ENCODE data around the gene INPP5D. TPM values are rescaled to one million over a fixed set of nuclear protein-coding genes. Genes with fewer than 3 reads are reported as not detected.
A peak's percentile ranks its signal among the peaks of the same experiment; 100 is the strongest.

INPP5D gene
- total RNA-seq, 4 donors from 2014 or later: 11.6 to 333 (median 26.2) TPM

DNA sequence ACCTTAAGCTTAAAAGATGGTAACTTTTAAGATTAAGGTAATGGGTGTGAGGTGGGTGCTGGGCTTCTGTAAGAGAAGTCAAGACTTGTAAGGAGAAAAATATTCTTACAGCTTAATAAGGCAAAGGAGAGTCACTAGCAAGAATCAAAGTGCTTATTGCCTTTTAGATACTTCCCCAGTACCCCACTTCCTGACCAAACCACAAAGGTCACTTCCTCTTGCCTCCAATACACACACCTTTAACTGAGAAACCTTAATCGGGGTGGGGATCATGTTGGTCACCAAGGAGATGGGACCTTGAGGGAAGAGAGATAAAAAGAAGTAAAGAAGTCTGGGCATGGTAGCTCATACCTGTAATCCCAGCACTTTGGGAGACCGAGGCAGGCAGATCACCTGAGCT, 180.8 kb downstream of the INPP5D start:
- peak in 2 of 3 donors; percentile 57 to 70 for DNase-seq
- Histone ChIP-seq H3K9me3 (no peaks in the 10 kb centered on the region), H3K4me1 (peaks cover 0 to 13% (median 9%) of the 10 kb centered on the region in 4 donors), H3K27ac (peak overlapping the region in 1 of 4 donors; percentile 0), H3K36me3 (no peaks in the 10 kb centered on the region), H3K4me3 (no peak overlapping the region), H3K27me3 (no peaks in the 10 kb centered on the region)
- TF ChIP-seq, protein P1, sequence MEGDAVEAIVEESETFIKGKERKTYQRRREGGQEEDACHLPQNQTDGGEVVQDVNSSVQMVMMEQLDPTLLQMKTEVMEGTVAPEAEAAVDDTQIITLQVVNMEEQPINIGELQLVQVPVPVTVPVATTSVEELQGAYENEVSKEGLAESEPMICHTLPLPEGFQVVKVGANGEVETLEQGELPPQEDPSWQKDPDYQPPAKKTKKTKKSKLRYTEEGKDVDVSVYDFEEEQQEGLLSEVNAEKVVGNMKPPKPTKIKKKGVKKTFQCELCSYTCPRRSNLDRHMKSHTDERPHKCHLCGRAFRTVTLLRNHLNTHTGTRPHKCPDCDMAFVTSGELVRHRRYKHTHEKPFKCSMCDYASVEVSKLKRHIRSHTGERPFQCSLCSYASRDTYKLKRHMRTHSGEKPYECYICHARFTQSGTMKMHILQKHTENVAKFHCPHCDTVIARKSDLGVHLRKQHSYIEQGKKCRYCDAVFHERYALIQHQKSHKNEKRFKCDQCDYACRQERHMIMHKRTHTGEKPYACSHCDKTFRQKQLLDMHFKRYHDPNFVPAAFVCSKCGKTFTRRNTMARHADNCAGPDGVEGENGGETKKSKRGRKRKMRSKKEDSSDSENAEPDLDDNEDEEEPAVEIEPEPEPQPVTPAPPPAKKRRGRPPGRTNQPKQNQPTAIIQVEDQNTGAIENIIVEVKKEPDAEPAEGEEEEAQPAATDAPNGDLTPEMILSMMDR (IDR thresholded peaks at IDR 0.05): no peak
- no peak for TF ChIP-seq POLR2A (IDR thresholded peaks at IDR 0.05)

DNA sequence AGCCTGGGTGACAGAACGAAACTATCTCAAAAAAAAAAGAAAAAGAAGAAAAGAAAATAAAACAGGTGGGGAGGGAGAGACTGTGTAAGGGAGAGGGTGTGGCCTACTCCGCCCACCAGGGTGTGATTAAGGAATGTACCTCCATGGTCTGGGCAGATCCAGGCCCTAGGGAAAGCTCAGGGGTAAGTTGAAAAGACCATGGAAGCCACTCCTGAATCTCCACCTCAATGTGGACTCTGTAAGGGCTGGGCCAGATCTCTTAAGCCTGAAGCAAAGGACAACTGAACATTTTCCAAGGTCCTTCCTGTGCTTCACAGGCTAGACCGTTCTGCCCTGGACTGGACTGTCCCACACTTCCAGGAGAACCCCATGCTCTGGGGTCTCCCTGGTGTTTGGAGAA, 181.7 kb downstream of the INPP5D start:
- DNase-seq: peak in 2 of 3 donors; percentile 56 to 61
- no peaks in the 10 kb centered on the region for H3K27me3 ChIP-seq
- H3K36me3 ChIP-seq: no peaks in the 10 kb centered on the region
- H3K4me1 ChIP-seq: peaks cover 0 to 13% (median 9%) of the 10 kb centered on the region in 4 donors
- no peak for TF ChIP-seq POLR2A (IDR thresholded peaks at IDR 0.05)
- TF ChIP-seq, protein P1 (IDR thresholded peaks at IDR 0.05): no peak
- no peaks in the 10 kb centered on the region for H3K9me3 ChIP-seq
- H3K27ac ChIP-seq: peak overlapping the region in 3 of 4 donors; percentile 3 to 50 (median 36)
- H3K4me3 ChIP-seq: no peak overlapping the region

DNA sequence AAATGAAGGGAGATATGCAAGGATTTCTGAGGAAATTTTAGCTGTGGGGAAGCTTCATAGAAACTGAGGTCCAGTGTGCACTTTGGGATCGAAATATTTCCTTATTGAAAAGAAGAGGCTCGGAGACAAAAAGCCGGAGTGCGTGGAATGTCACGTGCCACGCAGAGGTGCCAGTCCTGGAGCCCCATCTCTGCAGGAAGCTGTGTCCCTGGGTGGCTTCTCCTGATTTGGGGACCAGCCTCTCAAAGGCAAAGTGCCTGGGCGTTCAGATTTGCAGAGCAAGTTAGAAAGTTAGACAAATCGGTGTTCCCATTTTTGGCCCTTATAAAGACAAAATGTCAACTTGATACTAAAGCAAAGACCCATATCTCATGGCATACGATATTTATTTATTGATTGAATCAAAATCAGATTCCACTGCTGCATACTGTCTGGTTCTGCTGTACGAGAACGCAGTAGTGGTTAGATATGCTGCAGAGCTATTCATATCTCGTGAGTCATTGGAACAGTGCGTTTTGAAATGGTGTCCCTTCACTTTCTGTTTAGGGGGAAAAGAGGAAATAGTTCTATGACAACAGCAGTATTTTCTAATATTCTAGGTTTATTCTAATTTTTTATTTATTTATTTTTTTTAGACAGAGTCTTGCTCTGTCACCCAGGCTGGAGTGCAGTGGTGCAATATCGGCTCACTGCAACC, 182.2 kb downstream of the INPP5D start:
- no peaks in the 10 kb centered on the region for H3K36me3 ChIP-seq
- H3K9me3 ChIP-seq: no peaks in the 10 kb centered on the region
- no peak for TF ChIP-seq POLR2A (IDR thresholded peaks at IDR 0.05)
- TF ChIP-seq, protein P1 (IDR thresholded peaks at IDR 0.05): no peak
- H3K27ac ChIP-seq: peak overlapping the region in 3 of 4 donors; percentile 3 to 50 (median 36)
- H3K4me3 ChIP-seq: no peak overlapping the region
- H3K27me3 ChIP-seq: no peaks in the 10 kb centered on the region
- peaks cover 0 to 13% (median 9%) of the 10 kb centered on the region in 4 donors for H3K4me1 ChIP-seq
- DNase-seq: no peak

DNA sequence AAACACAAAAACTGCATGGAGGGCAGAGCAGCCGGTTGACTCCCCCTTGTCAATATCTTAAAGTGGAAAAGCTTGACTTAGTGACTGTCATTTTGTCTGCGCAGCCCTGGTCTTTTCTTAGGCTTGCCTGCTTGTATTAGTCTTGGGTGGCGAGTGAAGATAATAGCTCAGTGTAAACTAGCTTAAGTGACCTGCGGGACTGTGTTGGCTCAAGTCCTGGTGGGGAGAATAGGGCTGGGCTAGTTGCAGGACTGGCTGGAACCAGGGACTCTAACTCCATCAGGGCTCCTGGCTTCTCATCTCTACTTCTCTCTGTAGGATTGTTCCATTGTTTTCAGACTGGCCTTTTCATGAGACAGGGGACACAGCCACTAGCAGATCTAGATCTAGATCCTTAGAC, 183.2 kb downstream of the INPP5D start:
- TF ChIP-seq, protein P1 (IDR thresholded peaks at IDR 0.05): no peak
- no peak for TF ChIP-seq POLR2A (IDR thresholded peaks at IDR 0.05)
- Histone ChIP-seq H3K36me3 (no peaks in the 10 kb centered on the region), H3K4me3 (no peak overlapping the region), H3K27me3 (no peaks in the 10 kb centered on the region), H3K4me1 (peaks cover 0 to 13% (median 9%) of the 10 kb centered on the region in 4 donors), H3K27ac (no peak overlapping the region), H3K9me3 (no peaks in the 10 kb centered on the region)
- no peak for DNase-seq

DNA sequence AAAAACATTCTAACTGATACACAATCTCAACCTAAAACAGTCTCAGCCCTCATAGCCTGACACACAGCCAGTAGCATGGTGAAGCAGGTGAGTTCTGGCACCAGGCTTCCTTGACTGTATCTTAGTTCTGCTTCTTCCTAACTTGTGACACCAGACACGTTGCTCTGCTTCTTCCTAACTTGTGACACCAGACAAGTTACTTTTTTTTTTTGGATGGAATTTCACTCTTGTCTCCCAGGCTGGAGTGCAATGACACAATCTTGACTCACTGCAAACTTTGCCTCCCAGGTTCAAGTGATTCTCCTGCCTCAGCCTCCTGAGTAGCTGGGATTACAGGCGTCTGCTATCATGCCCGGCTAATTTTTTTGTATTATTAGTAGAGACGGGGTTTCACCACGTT, 184.7 kb downstream of the INPP5D start:
- no peak for DNase-seq
- Histone ChIP-seq H3K27me3 (no peaks in the 10 kb centered on the region), H3K9me3 (no peaks in the 10 kb centered on the region), H3K4me1 (peaks cover 0 to 13% (median 9%) of the 10 kb centered on the region in 4 donors), H3K36me3 (no peaks in the 10 kb centered on the region), H3K27ac (no peak overlapping the region), H3K4me3 (no peak overlapping the region)
- TF ChIP-seq, protein P1 (IDR thresholded peaks at IDR 0.05): no peak
- TF ChIP-seq POLR2A (IDR thresholded peaks at IDR 0.05): no peak
